HG03045 (cell line): ENCODE measurements around the gene STMP1.
"Not testable (repeated sequence)": the region's sequence is repeated elsewhere in the genome, so short reads cannot be mapped to it uniquely, and the experiment has no call there.

ENCODE experiments used
- ATAC-seq: cut with Tn5 transposase; IDR thresholded peaks from one replicate; pipeline ENCODE4 v1.9.1; 2021; ENCODE audit warnings: mild to moderate bottlenecking, moderate library complexity; ENCODE audit not compliant: unreplicated experiment

STMP1 gene

DNA sequence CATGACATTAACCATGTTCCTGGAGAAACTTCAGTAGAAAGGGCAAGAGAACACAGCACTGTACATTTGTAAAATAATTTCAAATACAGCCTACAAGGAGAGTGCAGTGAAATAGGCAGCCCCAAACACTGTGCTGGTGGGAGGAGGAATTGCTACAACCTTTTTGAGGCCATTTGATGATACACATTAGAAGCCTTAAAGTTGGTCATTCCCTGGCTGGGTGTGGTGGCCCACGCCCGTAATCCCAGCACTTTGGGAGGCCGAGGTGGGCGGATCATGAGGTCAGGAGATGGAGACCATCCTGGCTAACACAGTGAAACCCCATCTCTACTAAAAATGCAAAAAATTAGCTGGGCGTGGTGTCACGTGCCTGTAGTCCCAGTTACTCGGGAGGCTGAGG is 30.3 kb downstream of the STMP1 start:
- not testable (repeated sequence) for ATAC-seq

DNA sequence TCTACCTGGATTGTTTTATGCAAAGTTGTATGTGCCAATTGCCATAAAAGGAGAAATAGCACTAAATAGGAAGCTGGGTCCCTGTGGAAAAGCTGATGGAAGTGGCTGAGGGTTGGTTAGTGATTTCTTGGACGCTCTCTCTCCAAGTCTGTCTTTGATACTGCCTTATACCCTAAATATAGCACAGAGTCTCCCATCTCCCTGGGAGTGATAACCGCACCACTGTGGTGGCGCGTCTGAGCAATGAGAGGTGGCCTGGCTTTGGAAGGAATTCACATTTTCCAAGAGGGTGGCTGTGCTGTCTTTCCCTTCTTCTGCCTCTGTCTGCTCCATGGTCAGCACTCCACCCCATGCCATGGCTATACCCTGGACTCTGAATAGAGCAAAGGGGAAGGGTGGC is 31.2 kb downstream of the STMP1 start:
- ATAC-seq = no peak

DNA sequence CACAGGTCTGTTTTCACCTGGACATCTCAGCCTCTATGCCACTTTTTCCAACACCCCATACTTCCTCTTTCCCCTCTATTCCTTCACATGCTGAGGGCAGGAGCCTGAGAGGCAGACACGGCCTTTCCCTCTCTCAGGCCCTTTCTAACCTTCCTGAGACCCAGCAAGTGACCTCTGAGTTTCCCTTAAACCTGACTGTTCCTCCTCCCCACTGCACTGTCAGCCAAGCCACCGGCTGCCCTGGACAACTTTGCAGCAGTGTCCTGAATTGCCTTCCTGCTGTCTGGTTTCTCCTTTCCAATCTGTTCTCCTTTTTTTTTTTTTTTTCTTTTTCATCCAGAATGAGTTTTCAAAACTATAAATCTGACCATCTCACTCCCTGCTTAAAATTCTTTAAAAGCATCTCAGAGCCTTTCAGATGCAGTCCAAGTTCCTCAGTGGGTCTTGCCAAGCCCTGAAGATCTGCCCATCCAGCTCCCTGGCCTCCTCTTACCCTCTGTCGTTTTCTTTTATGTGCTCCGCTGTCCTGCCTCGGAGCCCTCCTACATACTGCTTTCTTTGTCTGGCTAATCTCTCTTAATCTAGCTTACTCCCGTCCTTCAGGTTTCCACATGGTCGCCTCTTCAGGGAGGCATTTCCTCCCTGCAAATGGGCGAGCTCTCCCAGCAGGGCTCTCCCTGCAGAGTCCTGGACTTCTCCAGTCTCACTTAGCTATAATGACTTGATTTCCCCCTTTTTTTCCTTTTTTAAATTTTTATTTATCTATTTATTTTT is 35.1 kb downstream of the STMP1 start:
- no peak for ATAC-seq

DNA sequence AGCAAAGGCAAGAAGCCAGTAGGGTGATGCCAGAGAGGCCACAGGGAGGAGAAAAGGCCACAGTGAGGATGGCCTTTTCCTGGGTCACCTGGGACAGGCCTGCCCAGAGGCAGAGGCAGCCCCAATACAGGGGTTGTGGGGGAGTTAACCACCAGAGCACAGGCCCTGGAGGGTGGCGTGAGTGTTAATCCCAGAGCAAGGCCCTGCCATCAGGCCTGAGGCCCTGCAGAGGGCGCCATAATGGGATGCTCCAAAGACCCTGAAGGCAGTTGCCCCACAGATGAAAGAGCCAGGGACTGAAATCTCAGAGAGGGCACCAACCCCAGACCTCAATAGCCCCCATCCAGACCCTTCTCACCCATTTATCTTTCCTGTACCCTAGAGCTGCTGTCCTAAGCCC is 41.8 kb downstream of the STMP1 start:
- ATAC-seq = no peak

DNA sequence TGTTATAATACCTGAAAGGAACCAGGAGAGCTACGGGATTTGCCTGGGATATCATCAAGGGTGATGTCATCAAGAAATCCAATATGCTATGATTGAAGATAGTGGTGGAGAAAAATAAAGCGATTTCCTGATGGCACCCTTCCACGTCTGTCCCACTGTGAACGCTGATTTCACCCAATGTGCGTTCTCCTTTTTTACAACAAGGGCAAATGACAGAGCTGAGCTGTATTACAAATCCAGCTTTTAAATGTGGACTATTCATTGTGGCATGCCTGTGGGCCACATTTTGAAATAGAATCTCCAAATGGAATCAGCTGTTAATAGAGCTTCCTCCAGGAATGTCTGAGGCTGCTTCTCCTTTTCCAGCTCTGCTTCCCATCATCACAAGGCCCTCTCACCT is 42.4 kb downstream of the STMP1 start:
- ATAC-seq = no peak

DNA sequence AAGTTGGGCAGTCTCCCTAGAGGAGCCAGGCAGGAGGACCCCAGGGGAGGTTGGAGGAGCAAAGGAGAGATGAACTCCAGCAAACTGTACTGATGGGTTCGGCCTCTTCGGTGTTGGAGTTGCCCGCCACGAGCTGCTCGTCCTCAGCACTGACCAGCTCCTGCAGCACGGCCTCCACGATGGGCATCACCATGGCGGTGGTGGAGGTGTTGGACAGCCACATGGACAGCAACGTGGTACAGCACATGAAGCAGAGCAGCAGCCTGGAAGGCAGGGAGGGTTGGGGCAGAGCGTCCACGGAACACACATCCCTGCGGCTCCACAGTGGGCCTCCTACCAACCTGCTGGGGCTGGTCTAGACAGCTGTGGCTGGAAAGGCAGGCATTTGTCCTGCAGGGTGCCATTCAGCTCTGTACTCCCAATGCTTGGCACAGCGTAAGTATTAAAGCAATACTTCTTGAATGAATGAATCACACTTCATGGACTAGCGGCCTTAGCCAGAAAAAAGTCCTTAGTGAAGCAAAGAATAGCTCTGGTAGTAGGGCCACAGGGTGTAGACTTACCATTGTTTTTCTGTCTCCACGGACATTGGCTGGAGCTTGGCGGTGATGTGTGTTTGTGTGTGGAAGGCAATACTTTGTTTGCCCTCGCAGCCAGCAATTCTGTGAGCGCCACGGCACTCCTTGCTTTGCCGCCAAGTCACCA is 43.9 kb downstream of the STMP1 start:
- ATAC-seq = no peak

DNA sequence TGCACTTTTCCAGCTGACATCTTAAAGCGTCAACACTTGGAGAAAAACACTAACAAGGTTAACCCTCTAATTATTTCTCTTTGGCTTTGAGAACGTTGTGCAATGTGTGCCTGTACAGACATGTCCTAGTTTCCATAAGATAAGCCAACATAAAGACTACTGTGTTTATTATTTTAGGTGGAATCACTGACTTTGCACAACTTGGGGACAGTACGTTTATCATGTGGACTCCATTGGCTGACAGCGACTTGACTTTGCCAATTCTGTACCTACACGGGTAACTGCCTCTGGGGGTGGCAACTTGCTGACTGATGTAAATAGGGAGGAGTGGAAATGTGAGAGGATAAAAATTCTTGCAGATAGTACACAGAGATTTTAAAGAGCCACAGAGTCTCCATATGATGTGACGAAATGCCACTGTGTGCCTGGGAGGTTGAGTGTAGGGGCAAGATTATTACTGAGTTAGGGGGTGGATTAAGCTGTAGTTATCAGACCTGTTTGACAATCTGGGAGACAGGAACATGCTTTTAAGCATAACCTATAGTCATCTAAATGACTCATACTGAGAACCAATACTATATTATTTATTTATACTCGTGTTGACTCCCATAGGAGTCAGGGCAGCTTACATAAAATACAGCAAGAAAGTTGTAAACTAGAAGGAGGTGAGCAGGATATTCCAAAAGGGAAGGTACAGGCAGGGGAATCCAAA is 44.7 kb downstream of the STMP1 start:
- no peak for ATAC-seq

DNA sequence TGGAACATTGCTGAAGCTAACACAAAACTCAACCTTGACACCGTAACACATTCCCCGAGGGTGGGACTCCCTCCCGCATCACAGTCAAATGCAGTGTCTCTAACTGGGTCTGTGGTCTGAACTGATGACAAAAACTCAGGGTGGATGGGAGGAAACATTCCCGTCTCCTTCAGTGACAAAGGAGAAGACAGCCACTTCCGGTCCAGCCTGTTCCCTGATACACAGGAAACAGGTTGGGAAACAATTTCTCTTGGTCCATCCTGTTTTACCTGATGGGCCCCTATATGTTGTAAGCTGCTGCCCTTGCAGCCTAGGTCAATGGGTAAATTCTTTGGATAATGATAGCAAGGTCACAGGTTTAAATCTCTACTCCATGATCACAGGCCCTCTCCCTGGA is 45.3 kb downstream of the STMP1 start:
- ATAC-seq = no peak

DNA sequence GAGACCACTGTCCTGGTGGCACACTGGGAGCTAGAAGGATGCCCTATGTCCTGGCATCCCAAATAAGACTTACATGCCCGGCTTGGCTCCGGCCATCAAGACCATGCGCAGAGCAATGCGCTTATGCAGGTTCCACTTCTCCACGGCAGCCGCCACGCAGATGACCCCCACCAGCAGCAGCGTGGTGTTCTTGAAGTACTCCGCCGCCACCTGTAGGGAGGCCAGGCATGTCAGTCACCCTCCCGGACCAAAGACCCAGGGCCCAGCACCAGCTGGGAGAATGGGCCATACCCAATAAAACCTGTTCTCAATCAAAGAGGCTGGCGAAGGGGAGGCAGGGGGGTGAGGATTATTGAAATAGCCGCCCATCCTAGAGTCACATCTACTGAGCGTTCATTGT is 45.7 kb downstream of the STMP1 start:
- ATAC-seq = no peak

DNA sequence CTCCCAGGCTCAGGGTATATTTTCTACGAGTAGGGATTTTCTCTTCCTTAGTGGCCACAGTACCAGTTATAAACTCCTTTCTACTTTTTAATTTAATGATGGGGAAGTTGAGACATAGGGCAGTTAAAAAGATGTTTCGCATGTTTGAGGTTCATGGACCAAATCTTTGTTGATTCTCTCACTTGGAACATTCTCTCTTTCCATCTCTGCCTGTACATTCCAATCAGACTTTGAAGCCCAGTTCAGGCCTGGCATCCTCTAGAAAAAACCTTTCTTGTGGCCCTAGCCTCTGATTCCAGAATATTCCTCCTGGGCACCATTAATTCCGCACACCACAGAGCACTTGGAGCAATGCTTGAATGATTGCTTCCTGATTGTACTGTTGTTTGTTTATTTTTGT is 47.2 kb downstream of the STMP1 start:
- no peak for ATAC-seq

DNA sequence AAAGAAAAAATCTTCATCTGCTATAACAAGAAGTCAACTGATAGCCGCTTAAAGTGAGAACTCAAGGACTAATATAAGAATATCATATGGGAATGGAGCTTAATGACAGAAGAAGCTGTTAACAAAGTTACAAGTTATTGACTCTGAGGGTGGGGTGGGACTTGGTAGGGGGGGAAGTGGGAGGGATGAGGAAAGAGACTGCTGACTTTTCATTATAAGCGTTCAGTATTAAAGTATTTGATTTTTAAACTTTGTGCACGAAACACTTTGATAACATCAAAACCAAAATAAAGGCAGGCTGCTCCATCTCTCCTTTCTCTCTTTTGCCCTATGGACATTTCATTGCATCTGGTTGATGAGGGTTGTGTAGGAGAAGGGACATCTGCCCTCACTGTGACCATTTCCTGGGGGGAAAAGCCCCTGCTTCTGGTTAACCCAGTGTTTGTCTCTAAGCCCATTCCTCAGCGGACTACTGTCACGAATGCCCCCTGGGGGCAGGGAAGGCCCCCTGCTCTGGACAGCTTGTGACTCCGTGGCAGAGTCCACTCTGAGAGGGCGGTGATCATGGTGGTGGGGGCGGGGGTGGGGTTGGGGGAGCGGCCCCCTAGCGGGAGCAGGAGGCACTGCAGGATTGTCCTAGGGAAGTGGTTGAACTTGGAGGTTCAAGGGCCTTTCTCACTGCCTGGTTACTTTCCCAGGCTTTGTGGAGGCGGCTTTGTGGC is 48.3 kb downstream of the STMP1 start:
- ATAC-seq = no peak

DNA sequence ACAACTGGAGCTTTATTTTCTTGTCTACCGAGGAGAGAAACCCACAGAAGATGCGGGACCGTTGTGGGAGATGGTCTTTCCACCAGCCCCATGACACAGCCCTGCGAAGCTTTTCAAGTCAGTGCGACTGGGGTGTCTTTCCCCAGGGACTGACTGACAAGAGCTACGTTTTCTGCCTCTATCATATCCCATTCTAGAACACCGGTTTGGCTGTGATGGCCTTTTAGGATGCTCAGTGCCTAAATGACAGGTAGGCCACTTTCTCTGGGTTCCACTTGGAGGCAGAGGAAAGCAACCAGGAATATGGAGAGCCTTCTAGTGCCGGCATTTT is 48.8 kb downstream of the STMP1 start:
- no peak for ATAC-seq

DNA sequence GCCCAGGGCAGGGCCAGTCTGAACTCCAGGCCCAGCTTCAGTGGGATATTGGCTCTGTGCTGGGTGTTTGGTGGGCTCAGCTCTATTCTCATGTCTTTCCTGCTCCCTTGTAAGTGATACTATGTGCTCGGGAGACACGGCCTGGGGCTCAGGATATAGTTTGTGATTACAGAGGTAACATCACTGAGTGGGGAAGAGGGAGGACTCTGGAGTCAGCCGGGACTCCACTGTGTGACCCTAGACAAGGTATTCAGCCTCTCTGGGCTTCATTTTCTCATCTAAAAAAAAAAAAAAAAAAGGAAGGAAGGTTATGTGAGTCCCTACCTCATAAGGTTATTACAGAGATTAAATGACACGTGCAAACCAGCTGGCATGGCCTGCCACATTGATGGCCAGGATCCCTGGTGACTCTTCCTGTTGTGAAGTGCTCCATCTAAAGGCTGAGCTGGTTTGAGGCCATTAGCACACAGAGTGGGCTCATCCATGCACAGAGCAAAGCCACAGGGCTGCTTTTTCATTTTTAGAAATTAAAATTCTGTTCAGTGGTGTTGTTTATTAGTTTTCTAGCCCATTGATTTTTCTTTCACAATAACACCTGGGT is 50.0 kb downstream of the STMP1 start:
- no peak for ATAC-seq

DNA sequence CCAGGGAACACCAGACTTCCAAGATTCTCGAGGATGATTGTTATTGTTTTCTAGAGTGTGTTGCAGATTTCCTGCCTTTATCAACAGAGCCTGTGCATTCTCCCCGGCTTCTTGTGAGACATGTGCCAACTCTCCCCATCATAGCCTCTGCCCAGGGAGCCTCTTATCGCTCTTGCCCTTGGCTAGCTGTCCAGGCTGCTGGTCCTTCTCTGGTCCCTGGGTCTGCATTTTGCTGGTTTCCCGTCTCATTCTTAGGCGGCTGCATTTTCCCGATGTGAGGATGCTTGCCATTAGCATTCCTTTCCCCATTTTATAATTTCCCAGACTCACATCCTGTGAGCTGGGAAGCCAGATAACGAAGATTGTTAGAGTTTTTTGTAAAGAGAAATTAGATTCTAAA is 50.5 kb downstream of the STMP1 start:
- no peak for ATAC-seq

DNA sequence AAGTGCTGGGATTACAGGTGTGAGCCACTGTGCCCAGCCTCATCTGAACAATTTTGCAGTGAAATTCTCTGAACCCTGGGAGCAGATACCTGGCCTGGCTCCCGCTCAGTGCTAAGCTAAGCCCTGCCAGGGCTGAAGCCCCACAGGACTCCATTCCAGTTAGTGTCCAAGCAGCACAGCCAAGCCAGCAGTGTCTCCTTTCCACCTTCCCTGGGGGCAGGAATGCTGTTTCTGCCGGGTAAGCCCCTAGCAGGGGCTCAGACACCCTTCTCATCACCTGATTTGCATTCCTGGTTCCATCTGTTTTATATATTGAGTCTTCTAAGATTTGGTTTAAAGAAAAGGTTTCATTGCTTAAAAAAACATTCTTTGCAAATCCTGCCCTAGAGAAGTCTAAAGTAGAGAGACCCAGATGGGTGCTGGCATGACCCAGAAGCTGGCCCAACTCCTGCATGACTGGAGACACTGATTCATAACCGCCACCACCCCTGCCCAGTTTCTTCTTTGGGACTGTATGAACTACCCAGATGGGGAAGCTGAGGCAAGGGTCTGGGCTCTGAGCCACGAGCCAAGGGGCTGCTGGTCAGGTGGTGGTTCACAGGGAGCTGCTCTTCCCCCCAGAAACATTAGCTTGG is 51.6 kb downstream of the STMP1 start:
- no peak for ATAC-seq

DNA sequence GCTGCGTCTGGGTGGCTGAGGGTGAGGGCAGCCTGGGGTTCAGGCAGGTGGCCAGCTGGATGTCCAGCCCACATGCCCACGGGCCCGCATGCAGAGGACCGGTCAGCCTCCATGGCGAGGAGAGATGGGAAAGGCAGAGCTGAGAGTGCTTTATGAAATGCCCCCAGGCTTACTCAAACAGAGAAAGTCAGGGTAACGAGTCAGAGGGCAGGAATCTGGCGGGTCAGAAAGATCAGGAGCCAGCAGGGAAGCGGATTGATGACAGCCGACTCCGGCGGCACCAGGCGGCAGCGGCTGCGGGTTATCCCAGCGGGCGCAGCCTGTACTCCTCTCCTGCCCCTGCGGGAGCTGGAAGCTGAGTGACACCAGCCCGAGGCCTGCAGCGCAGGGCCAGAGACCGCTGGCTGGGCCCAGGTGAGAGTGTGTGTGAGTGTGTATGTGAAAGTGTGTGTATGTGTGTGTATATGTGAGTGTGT is 52.3 kb downstream of the STMP1 start:
- no peak for ATAC-seq

DNA sequence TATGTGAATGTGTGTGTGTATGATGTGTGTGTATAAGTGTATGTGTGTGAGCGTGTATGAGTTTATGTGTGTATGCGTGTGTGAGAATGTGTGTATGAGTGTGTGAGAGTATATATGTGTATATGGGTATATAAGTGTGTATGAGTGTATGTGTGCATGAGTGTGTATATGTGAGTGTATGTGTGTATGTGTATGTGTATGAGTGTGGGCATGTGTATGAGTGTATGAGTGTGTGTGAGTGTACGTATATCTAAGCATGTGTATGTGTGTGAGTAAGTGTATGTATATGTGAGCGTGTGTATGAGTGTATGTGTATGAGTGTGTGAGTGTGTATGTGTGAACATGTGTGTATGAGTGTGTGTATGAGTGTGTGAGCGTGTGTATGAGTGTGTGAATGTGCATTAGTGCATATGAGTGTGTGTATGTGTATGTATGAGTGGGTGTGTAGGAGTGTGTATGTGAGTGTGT is 52.8 kb downstream of the STMP1 start:
- no peak for ATAC-seq

DNA sequence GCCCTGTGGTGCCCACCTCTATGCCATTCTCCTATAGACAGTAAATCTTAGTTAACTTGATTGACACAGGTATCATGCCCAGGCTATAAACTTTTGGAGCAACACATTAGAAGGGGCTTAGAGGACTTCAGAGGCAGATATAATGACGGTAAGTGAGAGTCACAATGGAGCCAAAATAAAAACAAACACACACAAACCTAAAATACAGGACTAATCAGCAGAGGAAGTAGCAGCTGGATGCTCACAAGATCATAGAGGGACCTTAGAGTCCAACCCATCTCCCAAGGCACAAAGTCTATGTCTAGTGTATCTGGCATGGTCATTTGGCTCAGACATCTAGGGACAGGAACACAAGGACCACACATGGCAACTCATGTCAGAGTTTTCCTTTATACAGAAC is 53.4 kb downstream of the STMP1 start:
- ATAC-seq = no peak

DNA sequence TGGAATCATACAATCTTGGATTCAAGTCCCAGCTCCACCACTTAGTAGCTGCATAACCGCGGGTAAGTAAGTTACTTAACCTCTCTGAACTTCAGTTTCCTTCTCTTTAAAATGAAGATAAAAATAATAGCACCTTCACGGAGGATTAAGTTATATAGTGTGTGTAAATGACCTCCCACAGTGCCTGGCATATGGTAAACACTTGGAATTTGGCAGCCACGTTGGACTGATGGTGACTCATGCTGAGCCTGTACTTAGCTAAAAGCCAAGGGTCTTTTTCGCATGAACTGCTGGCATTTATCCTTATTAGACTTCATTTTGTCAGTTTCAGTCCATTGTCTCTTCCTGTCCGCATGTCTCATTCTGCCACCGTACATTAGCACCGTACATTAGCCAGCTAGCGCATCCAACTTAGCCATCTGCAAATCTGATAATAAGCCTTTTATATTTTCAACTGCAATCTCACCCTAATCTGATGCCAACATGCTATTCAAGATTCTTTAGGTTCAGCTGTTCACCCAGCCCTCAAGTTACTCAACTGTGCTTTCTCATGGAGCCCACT is 54.4 kb downstream of the STMP1 start:
- no peak for ATAC-seq

DNA sequence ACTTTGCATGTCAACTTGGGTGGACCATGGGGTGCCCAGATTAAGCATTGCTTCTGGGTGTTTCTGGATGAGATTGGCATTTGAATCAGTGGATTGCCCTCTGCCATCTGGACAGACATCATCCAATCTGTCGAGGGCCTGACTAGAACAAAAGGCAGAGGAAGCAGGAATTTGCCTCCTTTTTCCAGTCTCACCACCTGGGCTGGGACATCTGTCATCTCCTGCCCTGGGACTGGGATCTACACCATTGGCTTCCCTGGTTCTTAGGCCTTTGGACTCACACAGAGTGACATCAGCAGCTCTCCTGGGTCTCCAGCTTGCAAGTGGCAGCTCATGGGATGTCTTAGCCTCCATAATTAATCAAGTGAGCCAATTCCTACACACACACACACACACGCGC is 55.4 kb downstream of the STMP1 start:
- ATAC-seq = no peak
